ENCODE measurements around the gene NPY5R.

- TF ChIP-seq CTCF (IDR thresholded peaks at IDR 0.05), result no peak
- TF ChIP-seq REST (IDR thresholded peaks at IDR 0.05; ENCODE audit: insufficient read depth in 1 of 2, low read depth in 2 of 2, low read length in 1 of 2), result no peak
Observed at GRCh38 chr4:163382178-163382869, 38.6 kb downstream of the NPY5R start.

Measured in Panc1 (cell line).